Neuronal stem cell (in vitro differentiated cells): ENCODE measurements around the gene CD22.

Experiments
- DNase-seq: peaks from one replicate; pipeline ENCODE4 v3.0.0-alpha.2; 2013; ENCODE audit warnings: low spot score
- H2AFZ ChIP-seq: one replicate; pipeline ENCODE4 v1.6.1; 2013; ENCODE audit warnings: mild to moderate bottlenecking, low read length, inconsistent platforms
- H2AK5ac ChIP-seq: 2 replicates; pipeline ENCODE4 v1.6.1; 2013; ENCODE audit warnings: low read depth, mild to moderate bottlenecking, inconsistent platforms, low read length, moderate library complexity, mixed read lengths
- H2BK120ac ChIP-seq: 2 replicates; pipeline ENCODE4 v1.6.1; 2013; ENCODE audit warnings: low read depth, mild to moderate bottlenecking, inconsistent platforms, low read length, moderate library complexity, mixed read lengths
- H2BK12ac ChIP-seq: one replicate; pipeline ENCODE4 v1.6.1; 2013; ENCODE audit warnings: low read length, inconsistent platforms
- H2BK15ac ChIP-seq: 2 replicates; pipeline ENCODE4 v1.6.1; 2013; ENCODE audit warnings: mild to moderate bottlenecking, low read length, inconsistent platforms, mixed read lengths
- H2BK5ac ChIP-seq: one replicate; pipeline ENCODE4 v1.6.1; 2013; ENCODE audit warnings: inconsistent platforms, mild to moderate bottlenecking, low read length, moderate library complexity
- H3K14ac ChIP-seq: one replicate; pipeline ENCODE4 v1.6.1; 2013; ENCODE audit warnings: low read length, inconsistent platforms
- H3K18ac ChIP-seq: 2 replicates; pipeline ENCODE4 v1.6.1; 2013; ENCODE audit warnings: low read length, inconsistent platforms
- H3K23ac ChIP-seq: 2 replicates; pipeline ENCODE4 v1.6.1; 2013; ENCODE audit warnings: low read depth, mild to moderate bottlenecking, mixed read lengths, low read length, inconsistent platforms; ENCODE audit not compliant: poor library complexity
- H3K27ac ChIP-seq: replicated peaks from 3 replicates; pipeline ENCODE4 v1.5.1; 2013; ENCODE audit warnings: low read length, inconsistent platforms
- H3K27me3 ChIP-seq, 3 experiments: 2 replicates each; pipeline ENCODE4 v1.6.1; 2013; ENCODE audit warnings: low read length in 3 of 3, mild to moderate bottlenecking in 2 of 3, inconsistent platforms in 1 of 3, low read depth in 1 of 3, mixed read lengths in 1 of 3, moderate library complexity in 1 of 3; ENCODE audit not compliant: control insufficient read depth in 3 of 3, insufficient read depth in 3 of 3
- H3K36me3 ChIP-seq, 2 donors: replicated peaks in 1 of 2; 2 replicates each; pipeline ENCODE4 v1.6.1; 2013; ENCODE audit warnings: low read length in 2 of 2; ENCODE audit not compliant: control insufficient read depth in 2 of 2, insufficient read depth in 2 of 2
- H3K4ac ChIP-seq: 2 replicates; pipeline ENCODE4 v1.6.1; 2013; ENCODE audit warnings: inconsistent platforms, mild to moderate bottlenecking, low read length, moderate library complexity
- H3K4me1 ChIP-seq, 2 donors: 1 replicate in 1 of 2; 2 replicates in 1 of 2; pipeline ENCODE4 v1.6.1; 2013; ENCODE audit warnings: low read length in 2 of 2, low read depth in 1 of 2; ENCODE audit not compliant: control insufficient read depth in 2 of 2, insufficient read depth in 1 of 2
- H3K4me2 ChIP-seq: one replicate; pipeline ENCODE4 v1.6.1; 2013; ENCODE audit warnings: mild to moderate bottlenecking, low read length, inconsistent platforms; ENCODE audit not compliant: insufficient read depth, poor library complexity, severe bottlenecking
- H3K4me3 ChIP-seq, 2 donors: 2 replicates each; pipeline ENCODE4 v1.5.1; 2013; ENCODE audit warnings: low read length in 2 of 2, mild to moderate bottlenecking in 2 of 2, inconsistent platforms in 1 of 2, moderate library complexity in 1 of 2
- H3K79me1 ChIP-seq: one replicate; pipeline ENCODE4 v1.6.1; 2013; ENCODE audit warnings: low read depth, mild to moderate bottlenecking, inconsistent platforms, low read length, moderate library complexity
- H3K9ac ChIP-seq: one replicate; pipeline ENCODE4 v1.6.1; 2013; ENCODE audit warnings: mild to moderate bottlenecking, low read depth, low read length, inconsistent platforms; ENCODE audit not compliant: poor library complexity
- H3K9me3 ChIP-seq, 2 donors: replicated peaks in 1 of 2; 2 replicates each; pipeline versions ENCODE3 to v1.6.1; 2013; ENCODE audit warnings: low read length in 2 of 2, mild to moderate bottlenecking in 2 of 2, inconsistent platforms in 1 of 2, low read depth in 1 of 2, mixed read lengths in 1 of 2, moderate library complexity in 1 of 2; ENCODE audit not compliant: control insufficient read depth in 2 of 2, insufficient read depth in 1 of 2
- H4K8ac ChIP-seq: one replicate; pipeline ENCODE4 v1.6.1; 2013; ENCODE audit warnings: low read depth, mild to moderate bottlenecking, inconsistent platforms, low read length, moderate library complexity
- H4K91ac ChIP-seq: one replicate; pipeline ENCODE4 v1.6.1; 2013; ENCODE audit warnings: low read length, low read depth, mild to moderate bottlenecking, inconsistent platforms; ENCODE audit not compliant: poor library complexity
- WGBS, 2 donors: extraction: QIAGEN DNeasy Blood & Tissue Kit; methylation state at CpG; one replicate each; pipeline ENCODE4 v1.1.7; 2013; ENCODE audit warnings: missing lambda C conversion rate in 2 of 2, mixed read lengths in 1 of 2; ENCODE audit not compliant: insufficient read length in 2 of 2, insufficient replicate concordance in 1 of 2; ENCODE audit errors: extremely low coverage in 2 of 2; 5-methylcytosine and 5-hydroxymethylcytosine counted together

Gene CD22

GRCh38 chr19:35287713-35288112, 41.3 kb upstream of the CD22 start:
- WGBS, 2 donors: no CpG with 5 or more reads among the region's 10 CpGs
- no peak overlapping the region for H3K27ac ChIP-seq

DNA sequence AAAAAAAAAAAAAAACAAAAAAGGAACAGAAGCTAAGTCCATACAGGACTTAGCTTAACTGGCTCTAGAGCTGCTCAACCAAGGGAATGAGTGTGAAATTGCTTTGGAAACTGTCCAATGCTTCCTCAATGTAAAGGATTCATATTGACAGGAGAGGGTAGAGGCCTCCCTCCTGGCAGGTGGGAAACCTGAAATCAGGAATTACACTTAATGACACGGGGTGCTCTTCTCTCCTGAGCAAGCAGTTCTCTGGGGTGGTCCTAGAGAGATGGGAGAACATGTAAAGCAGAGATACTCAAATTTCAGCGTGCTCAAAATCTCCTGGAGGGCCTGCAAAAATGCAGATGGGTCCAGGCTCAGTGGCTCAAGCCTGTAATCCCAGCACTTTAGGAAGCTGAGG, 40.7 kb upstream of the CD22 start:
- no CpG with 5 or more reads among the region's 2 CpGs for WGBS, 2 donors

More at GRCh38 chr19:35287713-35288112, 41.3 kb upstream of the CD22 start:
- no peak overlapping the region for H3K4me3 ChIP-seq
- no peak overlapping the region for H3K18ac ChIP-seq
- no peak overlapping the region for H2BK12ac ChIP-seq
- peaks cover 0 to 12% of the 10 kb centered on the region in 2 donors for H3K4me1 ChIP-seq
- H2AFZ ChIP-seq: no peak overlapping the region
- H3K9ac ChIP-seq: no peak overlapping the region
- H3K4me2 ChIP-seq: no peak overlapping the region
- H3K36me3 ChIP-seq: no peaks in the 10 kb centered on the region
- H3K14ac ChIP-seq: no peak overlapping the region
- H2BK120ac ChIP-seq: no peak overlapping the region
- H4K91ac ChIP-seq: no peak overlapping the region
- no peak overlapping the region for H3K4ac ChIP-seq
- no peak for DNase-seq
- H3K79me1 ChIP-seq: no peaks in the 10 kb centered on the region
- no peak overlapping the region for H3K23ac ChIP-seq
- no peak overlapping the region for H4K8ac ChIP-seq
- no peaks in the 10 kb centered on the region for H3K9me3 ChIP-seq
- no peak overlapping the region for H2BK15ac ChIP-seq
- H2AK5ac ChIP-seq: no peak overlapping the region
- no peak overlapping the region for H2BK5ac ChIP-seq
- peaks cover 0 to 21% (median 0%) of the 10 kb centered on the region in 3 experiments for H3K27me3 ChIP-seq

DNA sequence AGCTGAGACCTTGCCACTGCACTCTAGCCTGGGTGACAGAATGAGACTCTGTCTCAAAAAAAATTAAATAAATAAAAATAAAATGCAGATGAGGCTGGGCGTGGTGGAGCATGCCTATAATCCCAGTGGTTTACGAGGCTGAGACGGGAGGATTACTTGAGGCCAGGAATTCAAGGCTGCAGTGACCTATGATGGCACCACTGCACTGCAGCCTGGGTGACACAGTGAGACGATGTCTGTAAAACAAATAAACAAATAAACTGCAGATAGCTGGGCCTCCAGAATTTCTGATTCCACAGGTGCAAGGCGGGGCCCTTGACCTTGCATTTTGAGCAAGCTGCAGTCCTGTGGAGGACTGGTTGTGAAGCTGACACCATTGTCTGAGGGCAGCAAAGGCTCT, 40.1 kb upstream of the CD22 start:
- Histone ChIP-seq H3K9ac (no peak overlapping the region), H2BK5ac (no peak overlapping the region), H3K27me3 (peaks cover 0 to 26% (median 0%) of the 10 kb centered on the region in 3 experiments), H3K4me1 (peaks cover 0 to 22% of the 10 kb centered on the region in 2 donors), H2AFZ (no peak overlapping the region), H3K36me3 (no peaks in the 10 kb centered on the region), H2BK12ac (no peak overlapping the region), H3K4ac (no peak overlapping the region), H3K27ac (no peak overlapping the region), H3K4me3 (no peak overlapping the region), H2AK5ac (no peak overlapping the region), H3K23ac (no peak overlapping the region), H3K9me3 (no peaks in the 10 kb centered on the region), H4K8ac (no peak overlapping the region), H3K79me1 (no peaks in the 10 kb centered on the region), H2BK15ac (no peak overlapping the region), H2BK120ac (no peak overlapping the region), H4K91ac (no peak overlapping the region), H3K14ac (no peak overlapping the region), H3K4me2 (no peak overlapping the region), H3K18ac (no peak overlapping the region)
- no peak for DNase-seq
- WGBS, 2 donors: no CpG with 5 or more reads among the region's 5 CpGs

More for the DNA sequence above, 40.7 kb upstream of the CD22 start:
- H3K4me1 ChIP-seq: peaks cover 0 to 16% of the 10 kb centered on the region in 2 donors
- H2BK5ac ChIP-seq: no peak overlapping the region
- no peak overlapping the region for H3K4ac ChIP-seq
- no peak overlapping the region for H2BK120ac ChIP-seq
- H4K8ac ChIP-seq: no peak overlapping the region
- no peak overlapping the region for H3K18ac ChIP-seq
- no peak overlapping the region for H3K14ac ChIP-seq
- H2BK12ac ChIP-seq: no peak overlapping the region
- H3K9me3 ChIP-seq: no peaks in the 10 kb centered on the region
- no peak for DNase-seq
- H4K91ac ChIP-seq: no peak overlapping the region
- no peak overlapping the region for H2AFZ ChIP-seq
- no peak overlapping the region for H3K9ac ChIP-seq
- H2BK15ac ChIP-seq: no peak overlapping the region
- peaks cover 0 to 25% (median 0%) of the 10 kb centered on the region in 3 experiments for H3K27me3 ChIP-seq
- H3K23ac ChIP-seq: no peak overlapping the region
- no peak overlapping the region for H3K27ac ChIP-seq
- H2AK5ac ChIP-seq: no peak overlapping the region
- H3K4me2 ChIP-seq: no peak overlapping the region
- H3K79me1 ChIP-seq: no peaks in the 10 kb centered on the region
- H3K36me3 ChIP-seq: no peaks in the 10 kb centered on the region
- H3K4me3 ChIP-seq: no peak overlapping the region

- Histone ChIP-seq H3K27ac (no peak overlapping the region), H4K8ac (no peak overlapping the region), H3K27me3 (peaks cover 0 to 19% (median 0%) of the 10 kb centered on the region in 3 experiments), H2AFZ (no peak overlapping the region), H2BK120ac (no peak overlapping the region), H2BK12ac (peak overlapping the region; percentile 78), H3K79me1 (no peaks in the 10 kb centered on the region), H2AK5ac (peak overlapping the region; percentile 39), H3K4me1 (peaks cover 0 to 19% of the 10 kb centered on the region in 2 donors), H3K23ac (peak overlapping the region; percentile 81), H3K14ac (no peak overlapping the region), H3K9ac (peak overlapping the region; percentile 39), H3K4me3 (no peak overlapping the region), H3K4me2 (no peak overlapping the region), H2BK5ac (no peak overlapping the region), H3K4ac (no peak overlapping the region), H3K36me3 (no peaks in the 10 kb centered on the region), H3K9me3 (no peaks in the 10 kb centered on the region), H4K91ac (no peak overlapping the region), H3K18ac (peak overlapping the region; percentile 82), H2BK15ac (peak overlapping the region; percentile 71)
- WGBS, 2 donors: no CpG with 5 or more reads among the region's 20 CpGs
- DNase-seq: no peak
These were observed 38.4 kb upstream of the CD22 start for GRCh38 chr19:35290381-35291127.
